H1 (cell line): ENCODE results near the gene CAST. TPM values are rescaled to one million over a fixed set of nuclear protein-coding genes. Genes with fewer than 3 reads are reported as not detected.

Experiments
- CTCF ChIA-PET: fragments of 300-600 bp; sonication (Branson Sonifier 250); formaldehyde crosslinking; loops from one replicate; lab custom pipeline; 2021; ENCODE audit not compliant: partially characterized antibody; lab: Charles Lee
- POLR2A ChIA-PET: fragments of 300-600 bp; sonication (Branson Sonifier 250); formaldehyde crosslinking; loops from one replicate; lab custom pipeline; 2021; ENCODE audit warnings: inconsistent platforms; ENCODE audit not compliant: partially characterized antibody; lab: Charles Lee
- DNase-seq, 2 experiments: peaks; one replicate each; pipeline versions ENCODE4 v3.0.0 to v3.0.0-alpha.2; 2010 to 2022; ENCODE audit warnings: low spot score in 2 of 2, low read depth in 1 of 2, mixed read lengths in 1 of 2
- FAIRE-seq: peaks from 2 replicates; lab custom pipeline; 2011; peaks lifted over from hg19 to GRCh38; lab: Jason Lieb, UNC
- H2AFZ ChIP-seq: 2 replicates; pipeline ENCODE4 v1.8.1; 2012; ENCODE audit warnings: low read length, inconsistent platforms
- H2AK5ac ChIP-seq: 2 replicates; pipeline ENCODE4 v1.6.1; 2013; ENCODE audit warnings: low read depth, low read length
- H2BK120ac ChIP-seq: replicated peaks from 2 replicates; pipeline ENCODE3; 2013; ENCODE audit warnings: low read depth, low read length, inconsistent platforms
- H2BK12ac ChIP-seq: 2 replicates; pipeline ENCODE4 v1.6.1; 2013; ENCODE audit warnings: low read depth, low read length
- H2BK15ac ChIP-seq: 2 replicates; pipeline ENCODE4 v1.6.1; 2013; ENCODE audit warnings: low read length
- H2BK20ac ChIP-seq: 2 replicates; pipeline ENCODE4 v1.6.1; 2013; ENCODE audit warnings: low read length
- H2BK5ac ChIP-seq: 2 replicates; pipeline ENCODE4 v1.6.1; 2013; ENCODE audit warnings: low read depth, low read length
- H3K14ac ChIP-seq: 2 replicates; pipeline ENCODE4 v1.6.1; 2013; ENCODE audit warnings: inconsistent platforms; ENCODE audit not compliant: insufficient read length
- H3K18ac ChIP-seq: 2 replicates; pipeline ENCODE4 v1.6.1; 2013; ENCODE audit warnings: low read length; ENCODE audit errors: extremely low read depth
- H3K23ac ChIP-seq: 2 replicates; pipeline ENCODE4 v1.6.1; 2013; ENCODE audit warnings: inconsistent platforms; ENCODE audit not compliant: insufficient read length
- H3K23me2 ChIP-seq: 2 replicates; pipeline ENCODE4 v1.6.1; 2013; ENCODE audit warnings: low read depth, low read length
- H3K27ac ChIP-seq: 2 replicates; pipeline ENCODE4 v1.6.1; 2011; ENCODE audit warnings: low read depth, low read length, inconsistent platforms
- H3K27me3 ChIP-seq, 4 experiments: replicated peaks in 1 of 4; 1 replicate in 1 of 4; 2 replicates in 3 of 4; pipeline versions ENCODE4 v1.6.1 to v1.8.1; 2011 to 2013; ENCODE audit warnings: low read length in 3 of 4, mild to moderate bottlenecking in 3 of 4, inconsistent platforms in 2 of 4, mixed read lengths in 2 of 4, moderate library complexity in 1 of 4; ENCODE audit not compliant: control insufficient read depth in 3 of 4, insufficient read depth in 3 of 4; ENCODE audit errors: extremely low read depth in 1 of 4
- H3K36me3 ChIP-seq, 4 experiments: 2 replicates each; pipeline versions ENCODE4 v1.6.1 to v1.8.1; 2011 to 2013; ENCODE audit warnings: mild to moderate bottlenecking in 4 of 4, low read length in 3 of 4, moderate library complexity in 2 of 4, control low read depth in 1 of 4, inconsistent platforms in 1 of 4; ENCODE audit not compliant: insufficient read depth in 4 of 4, control insufficient read depth in 2 of 4
- H3K4ac ChIP-seq: replicated peaks from 2 replicates; pipeline ENCODE3; 2013; ENCODE audit warnings: low read length, low read depth, mixed read lengths, inconsistent platforms; ENCODE audit not compliant: insufficient read length
- H3K4me1 ChIP-seq, 4 experiments: replicated peaks in 1 of 4; 1 replicate in 1 of 4; 2 replicates in 3 of 4; pipeline versions ENCODE4 v1.6.1 to v1.8.1; 2011 to 2013; ENCODE audit warnings: low read length in 3 of 4, inconsistent platforms in 2 of 4, mixed read lengths in 1 of 4; ENCODE audit not compliant: insufficient read depth in 4 of 4, control insufficient read depth in 3 of 4
- H3K4me2 ChIP-seq, 2 experiments: 2 replicates each; pipeline versions ENCODE4 v1.6.1 to v1.8.1; 2011 to 2013; ENCODE audit warnings: low read depth in 2 of 2, low read length in 2 of 2, control low read depth in 1 of 2, inconsistent platforms in 1 of 2, mild to moderate bottlenecking in 1 of 2; ENCODE audit not compliant: insufficient read depth in 1 of 2
- H3K4me3 ChIP-seq, 4 experiments: fragments of 200-600, 300-600 bp in 1 of 4; sonication (generic), shearing (Covaris generic), sonication (Bioruptor Twin) in 1 of 4; 2 replicates each; pipeline versions ENCODE4 v1.5.1 to v1.8.1; 2011 to 2016; ENCODE audit warnings: low read length in 4 of 4, low read depth in 3 of 4, control low read depth in 2 of 4, inconsistent platforms in 2 of 4, mild to moderate bottlenecking in 2 of 4, mixed read lengths in 1 of 4, moderate library complexity in 1 of 4; ENCODE audit not compliant: insufficient read depth in 2 of 4; ENCODE audit errors: extremely low read depth in 1 of 4
- H3K56ac ChIP-seq: replicated peaks from 2 replicates; pipeline ENCODE3; 2013; ENCODE audit warnings: low read depth, mild to moderate bottlenecking, mixed read lengths, low read length, inconsistent platforms; ENCODE audit not compliant: insufficient read length
- H3K79me1 ChIP-seq: 2 replicates; pipeline ENCODE4 v1.6.1; 2013; ENCODE audit warnings: low read depth, low read length, control low read depth
- H3K79me2 ChIP-seq, 2 experiments: 2 replicates each; pipeline versions ENCODE4 v1.6.1 to v1.8.1; 2012 to 2013; ENCODE audit warnings: low read length in 2 of 2, mild to moderate bottlenecking in 2 of 2, inconsistent platforms in 1 of 2; ENCODE audit not compliant: insufficient read depth in 2 of 2, control insufficient read depth in 1 of 2
- H3K9ac ChIP-seq, 4 experiments: replicated peaks in 1 of 4; 1 replicate in 1 of 4; 2 replicates in 3 of 4; pipeline versions ENCODE4 v1.6.1 to v1.8.1; 2011 to 2013; ENCODE audit warnings: low read depth in 3 of 4, low read length in 3 of 4, control low read depth in 2 of 4, mild to moderate bottlenecking in 2 of 4, moderate library complexity in 2 of 4, inconsistent platforms in 1 of 4; ENCODE audit errors: extremely low read depth in 1 of 4
- H3K9me3 ChIP-seq, 2 experiments: 2 replicates each; pipeline versions ENCODE4 v1.6.1 to v1.8.1; 2012 to 2013; ENCODE audit warnings: mild to moderate bottlenecking in 2 of 2, moderate library complexity in 2 of 2, control low read depth in 1 of 2, inconsistent platforms in 1 of 2, low read depth in 1 of 2, low read length in 1 of 2, mixed read lengths in 1 of 2; ENCODE audit not compliant: insufficient read depth in 2 of 2
- H4K20me1 ChIP-seq, 2 experiments: replicated peaks in 1 of 2; 2 replicates each; pipeline versions ENCODE3 to v1.8.1; 2011 to 2013; ENCODE audit warnings: inconsistent platforms in 2 of 2, low read length in 2 of 2, mild to moderate bottlenecking in 1 of 2; ENCODE audit not compliant: insufficient read depth in 2 of 2, control insufficient read depth in 1 of 2
- H4K5ac ChIP-seq: 2 replicates; pipeline ENCODE4 v1.6.1; 2013; ENCODE audit warnings: low read length, low read depth, mixed read lengths, inconsistent platforms; ENCODE audit not compliant: insufficient read length
- H4K8ac ChIP-seq: 2 replicates; pipeline ENCODE4 v1.8.0; 2013; ENCODE audit warnings: mild to moderate bottlenecking, moderate library complexity, low read length, inconsistent platforms; ENCODE audit not compliant: insufficient read depth; ENCODE audit errors: extremely low read depth
- H4K91ac ChIP-seq: replicated peaks from 2 replicates; pipeline ENCODE3; 2013; ENCODE audit warnings: low read length, mixed read lengths, inconsistent platforms; ENCODE audit not compliant: insufficient read length
- ATF2 ChIP-seq: IDR thresholded peaks from 2 replicates; pipeline ENCODE4 v1.6.1; 2012; ENCODE audit warnings: low read length, inconsistent platforms
- CHD1 ChIP-seq: IDR thresholded peaks from 2 replicates; pipeline ENCODE4 v1.6.1; 2012; ENCODE audit warnings: low read depth, low read length, improper control_type of control experiment
- CTBP2 ChIP-seq: IDR thresholded peaks from 2 replicates; pipeline ENCODE4 v1.7.0; 2011; ENCODE audit warnings: borderline replicate concordance, mild to moderate bottlenecking, moderate library complexity, mixed read lengths, low read length; ENCODE audit not compliant: insufficient read depth, insufficient read length
- JUND ChIP-seq: IDR thresholded peaks from 2 replicates; pipeline ENCODE4 v1.6.1; 2011; ENCODE audit warnings: mild to moderate bottlenecking, improper control_type of control experiment, low read length
- RAD21 ChIP-seq, 2 experiments: IDR thresholded peaks in 1 of 2; conservative IDR thresholded peaks in 1 of 2; 2 replicates each; pipeline ENCODE4 v1.6.1; 2011; ENCODE audit warnings: low read depth in 2 of 2, low read length in 2 of 2, improper control_type of control experiment in 1 of 2, inconsistent platforms in 1 of 2, mild to moderate bottlenecking in 1 of 2, moderate library complexity in 1 of 2
- RNF2 ChIP-seq: fragments of 200-900, 300-1000 bp; sonication (generic); IDR thresholded peaks from 2 replicates; pipeline ENCODE4 v1.7.1; 2016; ENCODE audit warnings: borderline replicate concordance, low read depth, mild to moderate bottlenecking, antibody characterized with exemption, low read length; ENCODE audit not compliant: poor library complexity, severe bottlenecking; ENCODE audit errors: missing control alignments
- SIX5 ChIP-seq: IDR thresholded peaks from 2 replicates; pipeline ENCODE4 v1.6.1; 2011; ENCODE audit warnings: mild to moderate bottlenecking, low read depth, low read length
- SP1 ChIP-seq: IDR thresholded peaks from 2 replicates; pipeline ENCODE4 v1.6.1; 2011; ENCODE audit warnings: low read depth, low read length
- SUZ12 ChIP-seq: fragments of 200-600 bp; sonication (generic); IDR thresholded peaks from 2 replicates; pipeline ENCODE4 v1.6.1; 2012; ENCODE audit warnings: mild to moderate bottlenecking, inconsistent platforms, low read length, moderate library complexity, mixed read lengths
- TEAD4 ChIP-seq: IDR thresholded peaks from 2 replicates; pipeline ENCODE4 v1.6.1; 2012; ENCODE audit warnings: low read depth, low read length, inconsistent platforms, mixed read lengths
- WGBS, 2 experiments: shearing (Covaris generic) in 1 of 2; methylation state at CpG; one replicate each; pipeline versions ENCODE4 v1.1.6 to v1.1.7; 2013 to 2015; ENCODE audit warnings: low lambda C conversion rate in 2 of 2, mixed read lengths in 2 of 2, inconsistent platforms in 1 of 2, low coverage in 1 of 2, missing lambda C conversion rate in 1 of 2; ENCODE audit not compliant: insufficient replicate concordance in 2 of 2, insufficient coverage in 1 of 2, insufficient read length in 1 of 2; ENCODE audit errors: extremely low coverage in 1 of 2, missing lambda C conversion rate in 1 of 2; 5-methylcytosine and 5-hydroxymethylcytosine counted together
- polyA plus RNA-seq, 7 experiments: library from polyadenylated mRNA; depleted of rRNA in 3 of 7; stranded (reverse) in 5 of 7; unstranded in 2 of 7; fragments of >200 nt in 5 of 7; fragments of 200-250 nt in 2 of 7; gene quantifications; 1 replicate in 5 of 7; 2 replicates in 1 of 7; 4 replicates in 1 of 7; pipeline versions ENCODE4 v1.2.1 to v1.2.3, GENCODE V29; 2011 to 2013; ENCODE audit warnings: missing spikeins in 2 of 7, mixed read lengths in 2 of 7
- total RNA-seq: library from RNA; stranded (reverse); fragmentation: NEBNext Ultra II Directional; extraction: Animal tissue kit (Norgen Biotek cat#: 25700); gene quantifications from 2 replicates; pipeline ENCODE4 v1.2.1, GENCODE V29; 2021

Gene CAST
- total and polyA plus RNA-seq, 2 of the 8 experiments (the other 6 are each of a cell fraction or from before 2014, with no cell fraction given), result 9.0 to 48.2 TPM

- no peak overlapping the region for H3K56ac ChIP-seq
- no peaks in the 10 kb centered on the region for H3K9me3 ChIP-seq
- no peak overlapping the region for H2BK12ac ChIP-seq
- FAIRE-seq (no peak), DNase-seq (no peak)
- no peak overlapping the region for H4K8ac ChIP-seq
- H3K79me2 ChIP-seq, result no peaks in the 10 kb centered on the region
- no peak overlapping the region for H3K4me2 ChIP-seq
- H3K79me1 ChIP-seq, result no peaks in the 10 kb centered on the region
- WGBS, 2 experiments, result 91% methylated on average over 5 of the region's 5 CpGs; no CpG with 5 or more reads in 1 of the 2 experiments
- no peak overlapping the region for H3K4me3 ChIP-seq
- H3K27ac ChIP-seq, result no peak overlapping the region
- H2BK120ac ChIP-seq, result no peak overlapping the region
- no peak overlapping the region for H3K23ac ChIP-seq
- H2BK15ac ChIP-seq, result no peak overlapping the region
- H4K20me1 ChIP-seq, result peaks cover 0 to 2% of the 10 kb centered on the region in 2 experiments
- H3K4ac ChIP-seq, result no peak overlapping the region
- H3K18ac ChIP-seq, result no peak overlapping the region
- no peak overlapping the region for H3K9ac ChIP-seq
- CTCF ChIA-PET, result interaction anchor here (1.0 kb wide), 1 partner anchor 162 kb away, joined by 3 read pairs; no protein-coding TSS in a partner anchor
- no peak overlapping the region for H2AK5ac ChIP-seq
- H3K36me3 ChIP-seq, result no peaks in the 10 kb centered on the region
- no peak overlapping the region for H2AFZ ChIP-seq
- H3K27me3 ChIP-seq, result peaks cover 0 to 2% (median 0%) of the 10 kb centered on the region in 4 experiments; a peak in 3 of 7 replicates
- H3K4me1 ChIP-seq, result peaks cover 0 to 3% (median 1%) of the 10 kb centered on the region in 4 experiments; a peak in 1 of 7 replicates
- no peak overlapping the region for H3K14ac ChIP-seq
- POLR2A ChIA-PET, result no interaction called here
- H2BK20ac ChIP-seq, result no peak overlapping the region
- H4K5ac ChIP-seq, result no peak overlapping the region
- no peak overlapping the region for H4K91ac ChIP-seq
- H2BK5ac ChIP-seq, result no peak overlapping the region
- H3K23me2 ChIP-seq, result peaks cover 6% of the 10 kb centered on the region; the same call in 1 of the 2 replicates
- TF ChIP-seq RNF2 (no peak), SP1 (no peak), CHD1 (no peak), RAD21 (IDR thresholded peaks at IDR 0.05 in 1 of 2, conservative IDR thresholded peaks at IDR 0.05 in 1 of 2; ENCODE audit: low read depth in 2 of 2, low read length in 2 of 2) (no peak), SUZ12 (no peak), CTBP2 (no peak), JUND (no peak), TEAD4 (no peak), ATF2 (no peak), SIX5 (no peak)
Measured at GRCh38 chr5:96706433-96707111, 44.4 kb downstream of the CAST start.
